Measurements from ENCODE around the gene RPS14. TPM values are rescaled to one million over a fixed set of nuclear protein-coding genes. Genes with fewer than 3 reads are reported as not detected.
A peak's percentile ranks its signal among the peaks of the same experiment; 100 is the strongest.
"Not testable (repeated sequence)": the region's sequence is repeated elsewhere in the genome, so short reads cannot be mapped to it uniquely, and the experiment has no call there.

The RPS14 gene
- total and polyA plus RNA-seq, 2 donors from 2014 or later = 1,504 to 1,994 TPM

DNA sequence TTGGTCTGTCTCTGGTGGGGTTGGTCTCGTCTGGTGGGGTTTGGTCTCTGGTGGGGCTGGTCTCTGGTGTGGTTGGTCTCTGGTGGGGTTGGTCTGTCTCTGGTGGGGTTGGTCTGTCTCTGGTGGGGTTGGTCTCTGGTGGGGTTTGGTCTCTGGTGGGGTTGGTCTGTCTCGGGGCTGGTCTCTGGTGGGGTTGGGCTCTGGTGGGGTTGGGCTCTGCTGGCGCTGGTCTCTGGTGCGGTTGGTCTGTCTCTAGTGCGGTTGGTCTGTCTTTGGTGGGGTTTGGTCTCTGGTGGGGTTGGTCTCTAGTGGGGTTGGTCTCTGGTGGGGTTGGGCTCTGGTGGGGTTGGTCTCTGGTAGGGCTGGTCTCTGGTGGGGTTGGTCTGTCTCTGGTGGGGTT, 20.6 kb downstream of the RPS14 start:
- Histone ChIP-seq H3K4me3 (ENCODE audit: low read length in 3 of 3) (peak overlapping the region in 1 of 3 donors; percentile 20), H3K27ac (ENCODE audit: low read depth in 2 of 2, low read length in 2 of 2) (peak overlapping the region; percentile 72 to 76), H3K27me3 (ENCODE audit: control insufficient read depth, insufficient read depth, low read length) (no peaks in the 10 kb centered on the region), H3K9me3 (ENCODE audit: control insufficient read depth in 2 of 3, insufficient read depth in 1 of 3, low read length in 3 of 3) (no peaks in the 10 kb centered on the region), H3K36me3 (ENCODE audit: control insufficient read depth in 2 of 3, insufficient read depth in 3 of 3, low read length in 3 of 3) (no peaks in the 10 kb centered on the region), H3K9ac (ENCODE audit: low read length in 3 of 3) (no peak overlapping the region), H3K4me1 (ENCODE audit: control insufficient read depth in 2 of 3, insufficient read depth in 2 of 3, low read depth in 1 of 3, low read length in 3 of 3) (peaks cover 0 to 10% (median 6%) of the 10 kb centered on the region in 3 donors)
- TF ChIP-seq, protein P1, sequence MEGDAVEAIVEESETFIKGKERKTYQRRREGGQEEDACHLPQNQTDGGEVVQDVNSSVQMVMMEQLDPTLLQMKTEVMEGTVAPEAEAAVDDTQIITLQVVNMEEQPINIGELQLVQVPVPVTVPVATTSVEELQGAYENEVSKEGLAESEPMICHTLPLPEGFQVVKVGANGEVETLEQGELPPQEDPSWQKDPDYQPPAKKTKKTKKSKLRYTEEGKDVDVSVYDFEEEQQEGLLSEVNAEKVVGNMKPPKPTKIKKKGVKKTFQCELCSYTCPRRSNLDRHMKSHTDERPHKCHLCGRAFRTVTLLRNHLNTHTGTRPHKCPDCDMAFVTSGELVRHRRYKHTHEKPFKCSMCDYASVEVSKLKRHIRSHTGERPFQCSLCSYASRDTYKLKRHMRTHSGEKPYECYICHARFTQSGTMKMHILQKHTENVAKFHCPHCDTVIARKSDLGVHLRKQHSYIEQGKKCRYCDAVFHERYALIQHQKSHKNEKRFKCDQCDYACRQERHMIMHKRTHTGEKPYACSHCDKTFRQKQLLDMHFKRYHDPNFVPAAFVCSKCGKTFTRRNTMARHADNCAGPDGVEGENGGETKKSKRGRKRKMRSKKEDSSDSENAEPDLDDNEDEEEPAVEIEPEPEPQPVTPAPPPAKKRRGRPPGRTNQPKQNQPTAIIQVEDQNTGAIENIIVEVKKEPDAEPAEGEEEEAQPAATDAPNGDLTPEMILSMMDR (IDR thresholded peaks at IDR 0.05; ENCODE audit: borderline replicate concordance, extremely low read depth, insufficient read depth) = no peak
- intact Hi-C loops (cut with DNase I) = no loop called here
- DNase-seq = no peak
- no peak for FAIRE-seq

- Histone ChIP-seq H3K4me1 (ENCODE audit: control insufficient read depth in 2 of 3, insufficient read depth in 2 of 3, low read depth in 1 of 3, low read length in 3 of 3) (peaks cover 0 to 10% (median 6%) of the 10 kb centered on the region in 3 donors), H3K27ac (ENCODE audit: low read depth in 2 of 2, low read length in 2 of 2) (peak overlapping the region; percentile 72 to 76), H3K9me3 (ENCODE audit: control insufficient read depth in 2 of 3, insufficient read depth in 1 of 3, low read length in 3 of 3) (no peaks in the 10 kb centered on the region), H3K9ac (ENCODE audit: low read length in 3 of 3) (no peak overlapping the region), H3K4me3 (ENCODE audit: low read length in 3 of 3) (peak overlapping the region in 2 of 3 donors; percentile 4 to 20), H3K27me3 (ENCODE audit: control insufficient read depth, insufficient read depth, low read length) (no peaks in the 10 kb centered on the region), H3K36me3 (ENCODE audit: control insufficient read depth in 2 of 3, insufficient read depth in 3 of 3, low read length in 3 of 3) (no peaks in the 10 kb centered on the region)
- peak in 4 of 5 donors; percentile 46 to 91 (median 58) for DNase-seq
- intact Hi-C loops (cut with DNase I) = no loop called here
- TF ChIP-seq, protein P1 (IDR thresholded peaks at IDR 0.05; ENCODE audit: borderline replicate concordance, extremely low read depth, insufficient read depth) = no peak
- no peak for FAIRE-seq
Measured at GRCh38 chr5:150428106-150428876, 21.2 kb downstream of the RPS14 start.

DNA sequence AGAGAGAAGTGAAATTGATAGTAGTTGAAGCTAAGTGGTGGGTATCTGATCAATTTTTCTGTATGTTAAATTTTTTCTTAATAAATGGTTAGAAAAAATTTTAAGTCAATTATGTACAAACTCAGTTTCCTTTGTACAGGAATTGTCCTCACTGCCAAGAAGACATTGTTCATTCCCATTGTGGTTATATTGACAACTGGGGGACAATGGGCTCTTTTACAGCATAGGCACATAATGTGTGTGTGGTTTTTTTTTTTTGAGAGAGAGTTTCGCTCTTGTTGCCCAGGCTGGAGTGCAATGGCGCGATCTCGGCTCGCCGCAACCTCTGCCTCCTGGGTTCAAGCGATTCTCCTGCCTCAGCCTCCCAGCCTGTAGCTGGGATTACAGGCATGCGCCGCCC, 23.4 kb downstream of the RPS14 start:
- H3K4me1 ChIP-seq (ENCODE audit: control insufficient read depth in 2 of 3, insufficient read depth in 2 of 3, low read depth in 1 of 3, low read length in 3 of 3); intact Hi-C loops (cut with DNase I); H3K36me3 ChIP-seq (ENCODE audit: control insufficient read depth in 2 of 3, insufficient read depth in 3 of 3, low read length in 3 of 3); H3K27me3 ChIP-seq (ENCODE audit: control insufficient read depth, insufficient read depth, low read length); H3K27ac ChIP-seq (ENCODE audit: low read depth in 2 of 2, low read length in 2 of 2); H3K4me3 ChIP-seq (ENCODE audit: low read length in 3 of 3); H3K9me3 ChIP-seq (ENCODE audit: control insufficient read depth in 2 of 3, insufficient read depth in 1 of 3, low read length in 3 of 3); DNase-seq; FAIRE-seq; H3K9ac ChIP-seq (ENCODE audit: low read length in 3 of 3): not testable (repeated sequence)

DNA sequence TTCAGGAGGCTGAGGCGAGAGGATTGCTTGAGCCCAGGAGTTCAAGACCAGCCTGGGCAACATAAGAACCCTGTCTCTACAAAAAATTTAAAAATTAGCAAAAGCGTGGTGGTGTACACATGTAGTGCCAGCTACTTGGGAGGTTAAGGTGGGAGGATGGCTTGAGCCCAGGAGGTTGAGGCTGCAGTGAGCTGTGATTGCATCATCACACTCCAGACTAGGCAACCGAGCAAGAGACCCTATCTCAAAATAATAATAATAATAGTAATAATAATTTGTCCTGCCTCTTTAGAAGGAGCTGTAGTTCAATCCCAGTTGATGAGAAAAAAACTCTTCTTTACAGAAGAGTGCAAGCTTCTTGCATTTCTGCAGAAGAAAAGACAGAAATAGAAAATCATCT, 26.8 kb downstream of the RPS14 start:
- Histone ChIP-seq H3K9me3 (ENCODE audit: control insufficient read depth in 2 of 3, insufficient read depth in 1 of 3, low read length in 3 of 3) (no peaks in the 10 kb centered on the region), H3K4me3 (ENCODE audit: low read length in 3 of 3) (no peak overlapping the region), H3K36me3 (ENCODE audit: control insufficient read depth in 2 of 3, insufficient read depth in 3 of 3, low read length in 3 of 3) (no peaks in the 10 kb centered on the region), H3K4me1 (ENCODE audit: control insufficient read depth in 2 of 3, insufficient read depth in 2 of 3, low read depth in 1 of 3, low read length in 3 of 3) (peaks cover 0 to under 1% (median 0%) of the 10 kb centered on the region in 3 donors), H3K27ac (ENCODE audit: low read depth in 2 of 2, low read length in 2 of 2) (no peak overlapping the region), H3K9ac (ENCODE audit: low read length in 3 of 3) (no peak overlapping the region), H3K27me3 (ENCODE audit: control insufficient read depth, insufficient read depth, low read length) (no peaks in the 10 kb centered on the region)
- TF ChIP-seq, protein P1 (IDR thresholded peaks at IDR 0.05; ENCODE audit: borderline replicate concordance, extremely low read depth, insufficient read depth) = no peak
- intact Hi-C loops (cut with DNase I) = no loop called here
- DNase-seq (no peak), FAIRE-seq (no peak)
